Right atrium auricular region (tissue), 2 donors: ENCODE results near the gene CFAP65. TPM values are rescaled to one million over a fixed set of nuclear protein-coding genes. Genes with fewer than 3 reads are reported as not detected.

Experiments used
- DNase-seq: peaks from one replicate; pipeline ENCODE4 v3.0.0-alpha.2; 2019; ENCODE audit warnings: low spot score
- H3K27ac ChIP-seq, 2 donors: fragments of 200-600 bp; sonication (generic); 1 replicate in 1 of 2; 2 replicates in 1 of 2; pipeline ENCODE4 v1.5.1; 2016 to 2019
- H3K27me3 ChIP-seq, 2 donors: fragments of 200-600 bp; sonication (generic); one replicate each; pipeline versions ENCODE4 v1.5.1 to v1.6.0; 2017 to 2019
- H3K36me3 ChIP-seq: fragments of 200-600 bp; sonication (generic); one replicate; pipeline ENCODE4 v1.5.1; 2016
- H3K4me1 ChIP-seq, 2 donors: fragments of 200-600 bp; sonication (generic); one replicate each; pipeline versions ENCODE4 v1.5.1 to v1.6.0; 2017 to 2019
- H3K4me3 ChIP-seq, 2 donors: fragments of 200-600 bp; sonication (generic); 1 replicate in 1 of 2; 2 replicates in 1 of 2; pipeline ENCODE4 v1.5.1; 2017 to 2019; ENCODE audit warnings: mild to moderate bottlenecking in 1 of 2, moderate library complexity in 1 of 2
- H3K9me3 ChIP-seq, 2 donors: fragments of 200-600 bp; sonication (generic); one replicate each; pipeline ENCODE4 v1.5.1; 2019
- total RNA-seq, 2 donors: library from RNA; depleted of rRNA; stranded (reverse); fragments of >200 nt; gene quantifications; one replicate each; pipeline ENCODE4 v1.1.0, GENCODE V29; 2016
- TF ChIP-seq, protein P1 (sequence below), 2 donors: fragments of 200-600 bp; sonication (generic); IDR thresholded peaks; one replicate each; pipeline ENCODE4 v1.5.1; 2019; ENCODE audit warnings: antibody characterized with exemption in 2 of 2

CFAP65 gene
- total RNA-seq, 2 donors from 2014 or later = not detected

DNA sequence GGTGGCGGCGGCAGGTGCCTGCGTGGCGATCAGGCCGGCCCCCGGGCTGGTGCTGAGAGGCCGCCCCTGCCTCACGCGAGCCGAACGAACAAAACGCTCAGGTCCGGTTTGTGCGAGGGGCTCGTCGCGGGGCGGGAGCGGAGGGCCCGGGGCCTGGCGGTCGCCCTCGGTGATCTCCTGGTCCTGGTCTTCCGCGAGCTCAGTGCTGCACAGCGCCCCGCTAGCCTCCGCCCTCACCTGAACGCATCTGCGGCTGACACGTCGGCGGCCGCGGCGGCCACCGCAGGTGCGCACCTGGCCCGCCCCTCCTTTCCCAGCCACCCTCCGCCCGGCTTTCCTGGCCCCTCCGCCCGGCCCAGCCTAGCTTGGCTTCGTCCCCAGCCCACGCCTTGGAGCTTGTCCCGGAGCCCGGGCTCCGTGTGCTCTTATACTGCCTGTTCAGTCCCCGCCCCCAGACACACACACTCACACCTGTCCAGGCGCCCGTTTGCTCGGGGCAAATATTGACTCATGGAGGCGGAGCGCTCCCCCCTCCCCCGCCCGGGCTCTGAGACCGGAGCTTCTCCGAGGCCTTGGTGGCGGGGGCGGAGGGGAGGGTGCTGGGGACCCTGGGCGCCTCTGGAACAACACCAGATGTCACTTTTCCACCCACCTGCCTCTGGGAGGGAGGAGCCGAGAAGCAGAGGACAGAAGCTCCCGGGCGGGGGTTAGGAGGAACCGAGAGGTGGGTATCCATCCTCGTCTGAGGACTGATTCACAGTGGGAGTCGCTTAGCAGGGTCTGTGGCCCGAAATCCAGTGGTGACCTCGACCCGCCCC lies 39.5 kb downstream of the CFAP65 start:
- no peaks in the 10 kb centered on the region for H3K9me3 ChIP-seq
- no peak overlapping the region for H3K27ac ChIP-seq
- peaks cover 19 to 20% of the 10 kb centered on the region in 2 donors for H3K27me3 ChIP-seq
- peak overlapping the region in 1 of 2 donors; percentile 0 for H3K4me3 ChIP-seq
- TF ChIP-seq, protein P1, sequence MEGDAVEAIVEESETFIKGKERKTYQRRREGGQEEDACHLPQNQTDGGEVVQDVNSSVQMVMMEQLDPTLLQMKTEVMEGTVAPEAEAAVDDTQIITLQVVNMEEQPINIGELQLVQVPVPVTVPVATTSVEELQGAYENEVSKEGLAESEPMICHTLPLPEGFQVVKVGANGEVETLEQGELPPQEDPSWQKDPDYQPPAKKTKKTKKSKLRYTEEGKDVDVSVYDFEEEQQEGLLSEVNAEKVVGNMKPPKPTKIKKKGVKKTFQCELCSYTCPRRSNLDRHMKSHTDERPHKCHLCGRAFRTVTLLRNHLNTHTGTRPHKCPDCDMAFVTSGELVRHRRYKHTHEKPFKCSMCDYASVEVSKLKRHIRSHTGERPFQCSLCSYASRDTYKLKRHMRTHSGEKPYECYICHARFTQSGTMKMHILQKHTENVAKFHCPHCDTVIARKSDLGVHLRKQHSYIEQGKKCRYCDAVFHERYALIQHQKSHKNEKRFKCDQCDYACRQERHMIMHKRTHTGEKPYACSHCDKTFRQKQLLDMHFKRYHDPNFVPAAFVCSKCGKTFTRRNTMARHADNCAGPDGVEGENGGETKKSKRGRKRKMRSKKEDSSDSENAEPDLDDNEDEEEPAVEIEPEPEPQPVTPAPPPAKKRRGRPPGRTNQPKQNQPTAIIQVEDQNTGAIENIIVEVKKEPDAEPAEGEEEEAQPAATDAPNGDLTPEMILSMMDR (IDR thresholded peaks at IDR 0.05) = no peak
- H3K4me1 ChIP-seq = peaks cover 3 to 21% of the 10 kb centered on the region in 2 donors
- no peak for DNase-seq
- no peaks in the 10 kb centered on the region for H3K36me3 ChIP-seq

DNA sequence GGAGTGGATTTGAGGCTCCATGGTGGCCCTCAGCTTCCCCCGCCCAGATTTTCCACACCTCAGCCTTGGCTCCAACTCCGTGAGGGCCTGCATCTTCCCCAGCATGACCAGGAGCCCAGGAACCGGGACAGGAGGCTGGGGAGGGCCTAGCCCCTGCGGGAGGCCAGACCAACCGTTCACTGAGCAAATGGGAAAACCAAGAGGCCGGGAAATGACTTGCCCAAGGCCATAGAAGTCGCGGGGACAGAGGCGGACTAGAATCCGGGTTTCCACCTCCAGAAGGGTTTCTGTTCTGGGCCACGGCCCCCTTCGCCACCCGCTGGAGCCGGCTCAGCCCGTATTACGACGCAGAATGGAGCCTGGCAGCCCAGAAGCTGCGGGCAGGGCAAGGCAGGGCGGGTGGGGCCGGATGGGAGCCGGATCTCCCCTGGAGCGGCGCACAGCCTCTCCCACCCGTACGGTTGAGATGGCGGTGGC lies 40.2 kb downstream of the CFAP65 start:
- no peaks in the 10 kb centered on the region for H3K36me3 ChIP-seq
- H3K9me3 ChIP-seq = no peaks in the 10 kb centered on the region
- H3K27me3 ChIP-seq = peaks cover 19 to 20% of the 10 kb centered on the region in 2 donors
- no peak for DNase-seq
- no peak overlapping the region for H3K27ac ChIP-seq
- peaks cover 3 to 27% of the 10 kb centered on the region in 2 donors for H3K4me1 ChIP-seq
- peak overlapping the region in 1 of 2 donors; percentile 0 for H3K4me3 ChIP-seq
- TF ChIP-seq, protein P1 (IDR thresholded peaks at IDR 0.05) = no peak

DNA sequence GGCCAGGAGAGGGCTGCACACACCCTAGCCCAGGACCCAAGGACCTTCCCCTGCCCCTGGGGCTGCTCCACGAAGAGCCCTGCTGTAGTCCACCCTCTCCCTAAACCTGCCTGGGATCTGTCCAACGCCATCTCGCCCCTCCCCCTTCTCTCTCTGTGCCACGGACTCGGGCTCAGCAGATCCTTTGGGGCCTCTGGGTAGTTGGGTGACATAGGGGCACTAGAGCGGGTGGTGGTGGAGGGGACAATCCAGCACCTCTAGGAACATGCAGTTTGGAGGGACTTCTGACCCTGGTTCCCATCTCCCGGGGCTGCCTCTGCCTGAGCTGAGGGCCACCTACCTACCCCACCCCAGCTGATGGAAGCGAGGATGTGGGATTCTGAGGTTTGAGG lies 40.8 kb downstream of the CFAP65 start:
- Histone ChIP-seq H3K36me3 (no peaks in the 10 kb centered on the region), H3K4me1 (peaks cover 3 to 32% of the 10 kb centered on the region in 2 donors), H3K27ac (no peak overlapping the region), H3K9me3 (no peaks in the 10 kb centered on the region), H3K27me3 (peaks cover 19 to 20% of the 10 kb centered on the region in 2 donors), H3K4me3 (no peak overlapping the region)
- no peak for DNase-seq
- TF ChIP-seq, protein P1 (IDR thresholded peaks at IDR 0.05) = no peak

DNA sequence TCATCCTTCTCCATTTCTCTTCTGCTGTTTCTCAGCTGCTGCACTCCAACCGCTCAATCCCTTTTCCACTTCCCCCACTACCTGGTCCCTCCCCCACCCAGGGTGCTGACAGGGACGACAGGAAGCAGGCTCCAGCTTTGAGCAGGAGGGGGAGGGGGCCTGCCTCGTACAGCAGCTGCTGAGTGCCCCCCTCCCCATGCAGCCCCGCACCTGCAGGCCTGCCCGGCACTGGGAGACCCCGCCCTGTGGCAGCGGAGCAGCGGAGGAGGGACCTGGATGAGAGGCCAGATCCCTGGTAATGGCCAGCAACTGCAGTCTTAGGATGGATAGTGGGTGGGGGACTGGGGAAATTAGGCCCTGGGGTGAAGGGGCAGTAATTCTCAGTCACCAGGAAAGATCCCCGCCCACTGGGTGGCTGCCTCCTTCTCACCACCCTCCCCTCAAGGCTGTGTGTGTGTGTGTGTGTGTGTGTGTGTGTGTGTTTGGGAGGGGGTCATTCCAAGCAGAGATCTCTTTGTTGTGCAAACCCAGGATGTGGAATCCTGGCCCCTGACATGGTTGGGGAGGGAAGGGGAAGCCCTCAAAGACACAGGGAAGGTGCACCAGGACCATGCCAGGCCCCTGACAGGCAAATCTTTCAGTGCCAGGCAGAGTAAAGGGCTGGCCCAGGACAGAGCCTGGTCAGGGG lies 41.3 kb downstream of the CFAP65 start:
- H3K27ac ChIP-seq = no peak overlapping the region
- H3K4me1 ChIP-seq = peaks cover 3 to 34% of the 10 kb centered on the region in 2 donors
- peaks cover 20% of the 10 kb centered on the region in 2 donors for H3K27me3 ChIP-seq
- H3K36me3 ChIP-seq = no peaks in the 10 kb centered on the region
- TF ChIP-seq, protein P1 (IDR thresholded peaks at IDR 0.05) = no peak
- no peak overlapping the region for H3K4me3 ChIP-seq
- H3K9me3 ChIP-seq = no peaks in the 10 kb centered on the region
- DNase-seq = no peak

DNA sequence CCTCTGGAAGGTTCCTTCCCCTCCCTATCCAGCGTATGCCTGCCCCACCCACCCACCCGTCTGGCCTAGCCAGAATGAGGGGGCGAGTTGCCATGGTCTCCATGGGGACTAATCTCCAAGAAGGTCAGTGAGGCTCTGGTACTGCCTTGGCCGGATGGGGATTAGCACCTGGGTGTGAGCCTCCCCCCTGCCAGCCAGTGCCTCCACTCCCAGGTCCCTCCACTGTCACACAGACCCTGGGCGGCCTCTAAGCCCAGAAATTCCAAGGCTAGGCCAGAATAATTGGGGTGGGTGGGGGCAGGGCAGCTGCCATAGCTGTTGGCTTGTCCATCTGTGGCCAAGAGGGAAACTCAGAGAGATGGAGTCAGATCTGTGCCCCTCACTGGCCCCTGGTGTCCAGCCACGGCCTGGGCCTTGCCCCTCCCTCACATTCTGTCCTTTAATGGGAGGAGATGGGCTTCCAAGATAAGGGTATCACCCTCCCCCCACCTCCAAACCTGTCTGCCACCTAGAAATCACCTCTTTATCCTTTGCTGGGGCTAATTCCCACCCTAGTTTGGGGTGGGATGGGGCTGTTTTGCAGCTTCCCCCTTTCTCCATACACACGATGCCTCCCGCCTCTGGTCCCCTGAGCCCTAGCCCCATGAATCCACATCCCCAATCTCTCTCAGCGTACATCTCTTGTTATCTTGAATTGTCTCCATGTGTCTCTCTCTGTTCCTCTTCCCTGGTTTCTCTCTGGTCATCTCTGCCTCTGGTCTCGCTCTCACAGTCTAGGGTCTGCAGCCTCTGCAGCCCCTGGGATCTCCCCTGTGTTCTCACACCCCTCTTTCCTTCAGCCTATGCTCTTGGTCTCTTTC lies 42.1 kb downstream of the CFAP65 start:
- peaks cover 3 to 34% of the 10 kb centered on the region in 2 donors for H3K4me1 ChIP-seq
- H3K4me3 ChIP-seq = no peak overlapping the region
- H3K36me3 ChIP-seq = no peaks in the 10 kb centered on the region
- no peak for DNase-seq
- no peak overlapping the region for H3K27ac ChIP-seq
- peaks cover 21 to 28% of the 10 kb centered on the region in 2 donors for H3K27me3 ChIP-seq
- no peaks in the 10 kb centered on the region for H3K9me3 ChIP-seq
- TF ChIP-seq, protein P1 (IDR thresholded peaks at IDR 0.05) = no peak
